HG03342 (cell line): ENCODE data around the gene SCGB2A2.

Experiments
- ATAC-seq: cut with Tn5 transposase; IDR thresholded peaks from one replicate; pipeline ENCODE4 v1.9.1; 2021; ENCODE audit warnings: mild to moderate bottlenecking, moderate library complexity; ENCODE audit not compliant: unreplicated experiment

SCGB2A2 gene

GRCh38 chr11:62269654-62270278 lies at the start of gene SCGB2A2:
Gene SCGB2A2, plus strand, starts transcription at chr11:62270158. Its CDS starts 59 bp downstream, at chr11:62270217.
- ATAC-seq: no peak

GRCh38 chr11:62221498-62221897 lies 48.5 kb upstream of the SCGB2A2 start:
- no peak for ATAC-seq

DNA sequence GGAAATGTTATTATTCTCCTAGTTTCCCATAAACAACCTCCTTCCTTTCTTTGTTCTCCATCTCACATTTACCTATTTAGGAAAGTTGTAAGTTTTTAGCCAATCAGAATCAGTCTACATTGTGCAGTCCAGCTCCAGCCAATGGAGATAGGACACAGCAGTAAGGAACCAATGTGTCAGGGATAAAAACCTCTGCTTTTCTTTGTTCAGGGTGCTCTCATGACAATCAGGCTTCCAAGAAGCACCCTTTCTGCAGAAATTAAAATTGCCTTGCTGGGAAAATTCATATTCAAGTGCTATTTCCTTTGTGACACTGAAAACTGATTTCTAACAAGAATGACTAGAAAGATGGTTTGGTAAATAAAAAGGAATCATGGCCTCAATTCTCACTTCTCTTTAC lies 46.9 kb upstream of the SCGB2A2 start:
- no peak for ATAC-seq

- ATAC-seq: no peak
Observed at GRCh38 chr11:62233730-62234129, 36.2 kb upstream of the SCGB2A2 start.

- no peak for ATAC-seq
Observed at GRCh38 chr11:62236187-62236586, 33.8 kb upstream of the SCGB2A2 start.

GRCh38 chr11:62237499-62237898 lies 32.5 kb upstream of the SCGB2A2 start:
- no peak for ATAC-seq

GRCh38 chr11:62238151-62238550 lies 31.8 kb upstream of the SCGB2A2 start:
- no peak for ATAC-seq

- no peak for ATAC-seq
Observed at GRCh38 chr11:62241095-62241494, 28.9 kb upstream of the SCGB2A2 start.

GRCh38 chr11:62242021-62242420 lies 27.9 kb upstream of the SCGB2A2 start, which contains the start of gene SCGB1D2:
Gene SCGB1D2, plus strand, starts transcription at chr11:62242239. Its CDS starts 69 bp downstream, at chr11:62242308.
- ATAC-seq: no peak

GRCh38 chr11:62245271-62245753 lies 24.6 kb upstream of the SCGB2A2 start:
- no peak for ATAC-seq

DNA sequence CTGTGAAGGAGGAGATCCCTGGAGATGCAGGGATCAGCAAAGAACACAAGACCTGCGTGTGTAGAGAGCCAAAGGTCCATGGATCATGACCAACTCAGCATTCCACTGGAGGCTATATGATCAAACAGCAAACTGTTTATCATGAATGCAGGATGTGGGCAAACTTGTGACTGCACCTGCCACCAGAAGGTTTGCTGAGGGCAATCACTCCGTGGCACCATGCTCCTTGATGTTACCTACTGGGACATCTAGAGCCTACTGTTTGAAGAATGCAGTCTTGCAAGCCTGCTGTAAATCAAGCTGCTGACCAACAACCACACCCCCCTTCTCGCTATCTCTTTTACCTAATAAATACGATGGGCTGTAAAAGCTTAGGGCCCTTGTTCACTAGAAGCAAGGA lies 18.3 kb upstream of the SCGB2A2 start:
- ATAC-seq: no peak

DNA sequence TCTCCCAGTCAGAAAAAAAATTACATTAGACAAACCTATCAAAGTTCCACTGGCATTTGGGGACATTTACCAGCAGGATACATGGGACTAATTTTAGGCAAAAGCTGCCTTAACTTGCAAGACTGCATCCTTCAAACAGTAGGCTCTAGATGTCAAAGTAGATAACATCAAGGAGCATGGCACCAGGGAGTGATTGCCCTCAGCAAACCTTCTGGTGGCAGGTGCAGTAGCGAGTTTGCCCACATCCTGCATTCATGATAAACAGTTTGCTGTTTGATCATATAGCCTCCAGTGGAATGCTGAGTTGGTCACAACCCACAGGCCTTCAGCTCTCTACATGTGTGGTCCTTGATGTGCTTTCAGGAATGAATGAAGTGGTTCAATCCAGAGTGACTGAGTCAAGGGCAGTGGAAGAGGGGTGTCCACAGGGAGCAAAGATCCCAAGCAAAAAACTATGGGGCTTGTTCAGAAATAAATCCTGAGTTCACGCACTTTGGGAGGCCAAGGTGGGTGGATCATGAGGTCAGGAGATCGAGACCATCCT lies 15.9 kb upstream of the SCGB2A2 start:
- no peak for ATAC-seq

DNA sequence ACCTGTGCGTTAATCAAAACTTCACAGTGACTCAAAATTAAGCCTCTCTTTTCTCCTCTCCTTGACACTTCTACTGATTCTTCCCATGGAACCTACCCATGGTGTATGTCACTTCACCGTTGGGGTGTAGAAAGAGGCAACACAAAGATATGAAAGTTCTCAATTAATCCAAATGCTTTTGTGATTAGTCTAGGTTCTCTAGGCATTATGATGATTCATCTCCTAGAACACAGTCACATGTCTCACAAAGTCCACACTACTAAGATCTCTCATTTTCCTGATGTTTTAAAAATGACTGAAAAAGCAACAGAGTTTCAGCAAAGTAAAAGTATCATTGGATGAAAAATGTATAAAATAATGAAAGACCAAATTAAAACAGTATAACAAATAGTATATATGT lies 13.7 kb upstream of the SCGB2A2 start:
- ATAC-seq: no peak

GRCh38 chr11:62260261-62260953 lies 9.6 kb upstream of the SCGB2A2 start:
- ATAC-seq: no peak

- ATAC-seq: no peak
Observed at GRCh38 chr11:62264004-62264403, 6.0 kb upstream of the SCGB2A2 start.

GRCh38 chr11:62266558-62266957 lies 3.4 kb upstream of the SCGB2A2 start:
- no peak for ATAC-seq

DNA sequence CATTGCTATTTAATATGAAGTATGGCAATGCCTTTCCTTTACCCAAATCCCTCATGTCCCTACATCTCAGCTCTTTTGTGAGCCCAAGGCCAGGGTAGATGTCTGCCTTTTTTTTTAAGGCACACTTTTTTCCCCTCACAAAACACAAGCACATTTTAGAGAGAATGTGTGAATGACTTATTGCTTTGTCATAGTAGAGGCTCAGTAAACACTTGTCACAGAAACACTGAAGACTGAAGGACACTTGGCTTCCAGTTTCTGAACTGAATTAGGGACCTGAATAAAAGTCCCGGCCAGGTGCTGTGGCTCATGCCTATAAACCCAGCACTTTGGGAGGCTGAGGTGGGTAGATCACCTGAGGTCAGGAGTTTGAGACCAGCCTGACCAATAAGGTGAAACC lies 2.9 kb upstream of the SCGB2A2 start:
- no peak for ATAC-seq

DNA sequence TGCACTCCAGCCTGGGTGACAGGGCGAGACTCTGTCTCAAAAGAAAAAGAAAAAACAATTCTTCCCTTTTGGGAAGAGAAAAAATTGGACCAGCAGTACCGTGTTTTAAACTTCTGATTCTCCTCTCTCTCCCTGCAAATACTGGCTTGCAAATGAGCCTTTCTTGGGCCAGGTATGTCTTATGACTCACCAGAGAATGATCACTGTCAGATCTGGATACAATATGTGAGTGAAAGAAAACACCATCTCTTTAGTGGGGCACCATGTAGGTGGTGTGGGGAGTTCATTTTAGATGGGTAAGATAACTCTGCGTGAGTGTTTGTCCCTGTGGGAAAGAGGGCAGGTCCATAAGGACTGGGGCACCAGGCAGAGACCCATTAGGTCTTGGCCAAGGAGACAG lies 2.4 kb upstream of the SCGB2A2 start:
- ATAC-seq: no peak

GRCh38 chr11:62273284-62273683 lies 3.3 kb downstream of the SCGB2A2 start:
- ATAC-seq: no peak

GRCh38 chr11:62273789-62274275 lies 3.9 kb downstream of the SCGB2A2 start:
- no peak for ATAC-seq

DNA sequence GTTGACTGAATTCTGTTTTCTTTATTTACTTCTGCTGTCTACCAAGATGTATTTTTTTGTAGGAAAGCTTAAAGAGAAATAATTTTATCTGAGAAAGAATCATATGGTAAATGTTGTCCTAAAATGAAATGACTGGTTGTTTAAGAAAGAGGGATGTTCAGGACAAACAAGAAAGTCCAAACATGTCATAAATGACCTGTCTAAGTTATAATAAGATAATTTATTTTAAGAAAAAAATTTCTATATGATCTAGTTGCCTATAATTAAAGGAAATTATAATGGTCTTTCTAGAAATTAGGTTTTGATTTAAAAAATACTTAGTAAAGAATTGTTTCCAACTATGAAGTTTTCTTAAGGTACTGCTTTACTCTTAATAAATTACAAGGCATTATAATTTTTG lies 10.5 kb downstream of the SCGB2A2 start:
- ATAC-seq: no peak

- ATAC-seq: no peak
Observed at GRCh38 chr11:62295504-62295903, 25.5 kb downstream of the SCGB2A2 start.
